PC-9 (cell line): ENCODE data around the gene MRPL16. TPM values are rescaled to one million over a fixed set of nuclear protein-coding genes. Genes with fewer than 3 reads are reported as not detected.

Experiments
- BruUV-seq: library from RNA; stranded (reverse); fragments of 400-500 nt; replicated peaks from 2 replicates; lab custom pipeline; 2021; lab: Mats Ljungman, UMichigan
- CTCF ChIA-PET: fragments of 300-600 bp; sonication (Branson Sonifier 250); formaldehyde crosslinking; loops from one replicate; lab custom pipeline; 2022; ENCODE audit warnings: antibody characterized with exemption; lab: Charles Lee
- POLR2A ChIA-PET: fragments of 300-600 bp; sonication (Branson Sonifier 250); formaldehyde crosslinking; loops from one replicate; lab custom pipeline; 2022; ENCODE audit warnings: antibody characterized with exemption; ENCODE audit not compliant: unreplicated experiment; lab: Charles Lee
- DNase-seq, 2 experiments: peaks; one replicate each; pipeline versions ENCODE4 v3.0.0 to v3.0.0-alpha.2; 2015 to 2022; ENCODE audit warnings: mixed read lengths in 1 of 2
- H2AFZ ChIP-seq: fragments of 200-600 bp; sonication (generic); 2 replicates; pipeline ENCODE4 v1.8.1; 2017; ENCODE audit warnings: antibody characterized with exemption
- H3F3A ChIP-seq: fragments of 200-600 bp; sonication (generic); 2 replicates; pipeline ENCODE4 v1.8.1; 2017; ENCODE audit warnings: antibody characterized with exemption, mild to moderate bottlenecking, low read depth; ENCODE audit not compliant: insufficient read depth
- H3K27ac ChIP-seq: fragments of 200-600 bp; sonication (generic); 2 replicates; pipeline ENCODE4 v1.6.1; 2016; ENCODE audit warnings: mixed run types
- H3K27me3 ChIP-seq: fragments of 200-600 bp; sonication (generic); 2 replicates; pipeline ENCODE4 v1.6.1; 2016; ENCODE audit warnings: low read depth, mixed run types; ENCODE audit not compliant: insufficient read depth
- H3K36me3 ChIP-seq: fragments of 200-600 bp; sonication (generic); 2 replicates; pipeline ENCODE4 v1.6.1; 2016; ENCODE audit warnings: low read depth, mixed run types
- H3K4me1 ChIP-seq: fragments of 200-600 bp; sonication (generic); replicated peaks from 2 replicates; pipeline ENCODE4 v1.6.1; 2016; ENCODE audit warnings: mixed run types; ENCODE audit not compliant: insufficient read depth
- H3K4me2 ChIP-seq: fragments of 200-600 bp; sonication (generic); 2 replicates; pipeline ENCODE4 v1.6.1; 2017; ENCODE audit warnings: mixed run types
- H3K4me3 ChIP-seq: fragments of 200-600 bp; sonication (generic); 2 replicates; pipeline ENCODE4 v1.6.1; 2016; ENCODE audit warnings: mixed run types
- H3K79me2 ChIP-seq: fragments of 200-600 bp; sonication (generic); 2 replicates; pipeline ENCODE4 v1.6.1; 2017; ENCODE audit warnings: low read depth, mixed run types
- H3K9me2 ChIP-seq: fragments of 200-600 bp; sonication (generic); 2 replicates; pipeline ENCODE4 v1.8.1; 2017; ENCODE audit warnings: mild to moderate bottlenecking; ENCODE audit not compliant: insufficient read depth
- H3K9me3 ChIP-seq: fragments of 200-600 bp; sonication (generic); 2 replicates; pipeline ENCODE4 v1.8.1; 2016; ENCODE audit warnings: low read depth; ENCODE audit not compliant: insufficient read depth
- H4K20me1 ChIP-seq: fragments of 200-600 bp; sonication (generic); 2 replicates; pipeline ENCODE4 v1.8.1; 2017; ENCODE audit not compliant: insufficient read depth
- CTCF ChIP-seq: fragments of 200-600 bp; sonication (generic); conservative IDR thresholded peaks from 2 replicates; pipeline ENCODE4 v1.6.1; 2017; ENCODE audit warnings: mixed run types, antibody characterized with exemption, mild to moderate bottlenecking, moderate library complexity
- EZH2 ChIP-seq: fragments of 200-600 bp; sonication (generic); IDR thresholded peaks from 2 replicates; pipeline ENCODE4 v1.8.0; 2017; ENCODE audit warnings: antibody characterized with exemption, low read depth
- intact Hi-C: fragments of 100-400 bp; cut with micrococcal nuclease; formaldehyde crosslinking; loops from one replicate; pipeline ENCODE4 v1.10.0; 2022; ENCODE audit not compliant: unreplicated experiment
- total RNA-seq: library from RNA; stranded (reverse); gene quantifications from 2 replicates; pipeline ENCODE4 v1.2.3, GENCODE V29; 2021

Gene MRPL16
- total RNA-seq, 1 experiment from 2014 or later, result 64.7 TPM

- no peak for TF ChIP-seq CTCF
- no peak for TF ChIP-seq EZH2
- peaks cover 45% of the 10 kb centered on the region for H3K79me2 ChIP-seq
- H4K20me1 ChIP-seq, result peaks cover 48% of the 10 kb centered on the region
- no peaks in the 10 kb centered on the region for H3K27me3 ChIP-seq
- H3K27ac ChIP-seq, result no peak overlapping the region
- no peak overlapping the region for H3K4me2 ChIP-seq
- no peaks in the 10 kb centered on the region for H3K9me3 ChIP-seq
- ChIA-PET CTCF (no interaction called here), POLR2A (no interaction called here)
- H3F3A ChIP-seq, result peaks cover 23% of the 10 kb centered on the region; the same call in 1 of the 2 replicates
- H3K36me3 ChIP-seq, result peaks cover 34% of the 10 kb centered on the region
- H3K4me3 ChIP-seq, result no peak overlapping the region
- no peaks in the 10 kb centered on the region for H3K9me2 ChIP-seq
- H3K4me1 ChIP-seq, result peaks cover 28% of the 10 kb centered on the region
- DNase-seq, result no peak
- no peak overlapping the region for H2AFZ ChIP-seq
- BruUV-seq, result no TSS peak
- intact Hi-C loops, result no loop called here
These were observed 37.5 kb downstream of the MRPL16 start for GRCh38 chr11:59773083-59773440.

- H3K4me3 ChIP-seq, result no peak overlapping the region
- ChIA-PET CTCF (no interaction called here), POLR2A (no interaction called here)
- H3K9me3 ChIP-seq, result no peaks in the 10 kb centered on the region
- peaks cover 30% of the 10 kb centered on the region; the same call in 1 of the 2 replicates for H3K36me3 ChIP-seq
- DNase-seq, result no peak
- no peak overlapping the region for H3K27ac ChIP-seq
- H3K9me2 ChIP-seq, result no peaks in the 10 kb centered on the region
- H3K4me2 ChIP-seq, result no peak overlapping the region
- peaks cover 16% of the 10 kb centered on the region; the same call in 1 of the 2 replicates for H3F3A ChIP-seq
- TF ChIP-seq EZH2, result no peak
- no peak for TF ChIP-seq CTCF
- H4K20me1 ChIP-seq, result peaks cover 48% of the 10 kb centered on the region
- BruUV-seq, result no TSS peak
- peaks cover 14% of the 10 kb centered on the region for H3K4me1 ChIP-seq
- intact Hi-C loops, result no loop called here
- no peaks in the 10 kb centered on the region for H3K27me3 ChIP-seq
- no peak overlapping the region for H2AFZ ChIP-seq
- peaks cover 46% of the 10 kb centered on the region for H3K79me2 ChIP-seq
These were observed 39.0 kb downstream of the MRPL16 start for GRCh38 chr11:59771605-59772004.

- peaks cover 11% of the 10 kb centered on the region; the same call in 1 of the 2 replicates for H3F3A ChIP-seq
- H3K79me2 ChIP-seq, result peaks cover 53% of the 10 kb centered on the region
- H2AFZ ChIP-seq, result no peak overlapping the region
- ChIA-PET CTCF (no interaction called here), POLR2A (no interaction called here)
- peaks cover 30% of the 10 kb centered on the region; the same call in 1 of the 2 replicates for H3K36me3 ChIP-seq
- no peak for DNase-seq
- H3K27ac ChIP-seq, result no peak overlapping the region
- H3K4me2 ChIP-seq, result no peak overlapping the region
- H3K4me1 ChIP-seq, result peaks cover 6% of the 10 kb centered on the region
- intact Hi-C loops, result no loop called here
- H3K9me2 ChIP-seq, result no peaks in the 10 kb centered on the region
- H3K9me3 ChIP-seq, result no peaks in the 10 kb centered on the region
- H4K20me1 ChIP-seq, result peaks cover 53% of the 10 kb centered on the region
- no TSS peak for BruUV-seq
- no peak overlapping the region for H3K4me3 ChIP-seq
- TF ChIP-seq EZH2, result no peak
- no peak for TF ChIP-seq CTCF
- no peaks in the 10 kb centered on the region for H3K27me3 ChIP-seq
These were observed 39.7 kb downstream of the MRPL16 start for GRCh38 chr11:59770869-59771268.
